IMR-90 (cell line): ENCODE results near the gene CMSS1. TPM values are rescaled to one million over a fixed set of nuclear protein-coding genes. Genes with fewer than 3 reads are reported as not detected.
A peak's percentile ranks its signal among the peaks of the same experiment; 100 is the strongest.

Experiments used
- ATAC-seq: fragments of 200-7000 bp; cut with Tn5 transposase; 2 replicates; pipeline ENCODE4 v1.9.1; 2020; ENCODE audit warnings: low read depth, mild to moderate bottlenecking, moderate library complexity
- BruUV-seq: library from RNA; stranded (reverse); fragments of 400-500 nt; replicated peaks from 2 replicates; lab custom pipeline; 2021; lab: Mats Ljungman, UMichigan
- CTCF ChIA-PET: fragments of 300-600 bp; formaldehyde crosslinking; extraction: SDS; loops from one replicate; lab custom pipeline; 2021; ENCODE audit warnings: antibody characterized with exemption; lab: Yijun Ruan, JAX
- POLR2A ChIA-PET: fragments of 300-600 bp; sonication (Branson Sonifier 250); formaldehyde crosslinking; loops from one replicate; lab custom pipeline; 2022; ENCODE audit warnings: antibody characterized with exemption; ENCODE audit not compliant: unreplicated experiment; lab: Charles Lee
- DNase-seq: peaks from one replicate; pipeline ENCODE4 v3.0.0; 2013
- H2AFZ ChIP-seq: replicated peaks from 2 replicates; pipeline ENCODE3; 2013; ENCODE audit warnings: low read length, mild to moderate bottlenecking; ENCODE audit not compliant: poor library complexity
- H2AK5ac ChIP-seq: 2 replicates; pipeline ENCODE4 v1.6.1; 2013; ENCODE audit warnings: low read depth, low read length, inconsistent platforms
- H2AK9ac ChIP-seq: replicated peaks from 2 replicates; pipeline ENCODE3; 2013; ENCODE audit warnings: mild to moderate bottlenecking, low read depth, low read length, moderate library complexity; ENCODE audit not compliant: poor library complexity
- H2BK120ac ChIP-seq: 2 replicates; pipeline ENCODE4 v1.6.1; 2013; ENCODE audit warnings: low read depth, low read length, inconsistent platforms
- H2BK15ac ChIP-seq: 3 replicates; pipeline ENCODE4 v1.6.1; 2013; ENCODE audit warnings: low read depth, low read length, inconsistent platforms
- H2BK20ac ChIP-seq: 2 replicates; pipeline ENCODE4 v1.6.1; 2013; ENCODE audit warnings: low read depth, mild to moderate bottlenecking, inconsistent platforms, low read length, moderate library complexity
- H2BK5ac ChIP-seq: 2 replicates; pipeline ENCODE4 v1.6.1; 2013; ENCODE audit warnings: mild to moderate bottlenecking, low read depth, low read length, inconsistent platforms; ENCODE audit not compliant: poor library complexity, severe bottlenecking
- H3K14ac ChIP-seq: replicated peaks from 2 replicates; pipeline ENCODE4 v1.6.1; 2013; ENCODE audit warnings: low read depth, low read length, inconsistent platforms
- H3K18ac ChIP-seq: 2 replicates; pipeline ENCODE4 v1.6.1; 2013; ENCODE audit warnings: low read depth, low read length, control low read depth
- H3K23ac ChIP-seq: 2 replicates; pipeline ENCODE4 v1.6.1; 2013; ENCODE audit warnings: low read depth, low read length, inconsistent platforms
- H3K27ac ChIP-seq: 2 replicates; pipeline ENCODE4 v1.5.1; 2013; ENCODE audit warnings: mild to moderate bottlenecking, control low read depth, low read length; ENCODE audit not compliant: insufficient read depth
- H3K27me3 ChIP-seq: 2 replicates; pipeline ENCODE4 v1.6.1; 2013; ENCODE audit warnings: low read length; ENCODE audit not compliant: control insufficient read depth, insufficient read depth
- H3K36me3 ChIP-seq: 2 replicates; pipeline ENCODE4 v1.6.1; 2013; ENCODE audit warnings: low read length, mixed read lengths; ENCODE audit not compliant: control insufficient read depth, insufficient read depth
- H3K4ac ChIP-seq: 2 replicates; pipeline ENCODE4 v1.6.1; 2013; ENCODE audit warnings: low read depth, low read length, inconsistent platforms
- H3K4me1 ChIP-seq: 2 replicates; pipeline ENCODE4 v1.6.1; 2013; ENCODE audit warnings: low read length, mixed read lengths; ENCODE audit not compliant: control insufficient read depth, insufficient read depth
- H3K4me2 ChIP-seq: 2 replicates; pipeline ENCODE4 v1.6.1; 2013; ENCODE audit warnings: low read depth, mild to moderate bottlenecking, control low read depth, low read length, moderate library complexity
- H3K4me3 ChIP-seq: 2 replicates; pipeline ENCODE4 v1.5.1; 2013; ENCODE audit warnings: low read depth, mild to moderate bottlenecking, control low read depth, low read length, moderate library complexity; ENCODE audit not compliant: insufficient read depth
- H3K56ac ChIP-seq: 2 replicates; pipeline ENCODE4 v1.6.1; 2013; ENCODE audit warnings: low read length, inconsistent platforms; ENCODE audit not compliant: insufficient read depth; ENCODE audit errors: extremely low read depth
- H3K79me1 ChIP-seq, 2 experiments: 2 replicates each; pipeline ENCODE4 v1.6.1; 2013; ENCODE audit warnings: low read length in 2 of 2, inconsistent platforms in 1 of 2, low read depth in 1 of 2
- H3K9ac ChIP-seq: 2 replicates; pipeline ENCODE4 v1.6.1; 2013; ENCODE audit warnings: low read depth, low read length, control low read depth
- H3K9me1 ChIP-seq: 2 replicates; pipeline ENCODE4 v1.6.1; 2013; ENCODE audit warnings: low read length, inconsistent platforms; ENCODE audit not compliant: insufficient read depth
- H3K9me3 ChIP-seq: 2 replicates; pipeline ENCODE4 v1.6.1; 2013; ENCODE audit warnings: low read length; ENCODE audit not compliant: control insufficient read depth, insufficient read depth
- H4K20me1 ChIP-seq: 2 replicates; pipeline ENCODE4 v1.6.1; 2013; ENCODE audit warnings: low read length, inconsistent platforms; ENCODE audit not compliant: insufficient read depth
- H4K5ac ChIP-seq: 2 replicates; pipeline ENCODE4 v1.6.1; 2013; ENCODE audit warnings: mild to moderate bottlenecking, low read depth, low read length, control low read depth
- H4K8ac ChIP-seq, 2 experiments: 2 replicates each; pipeline ENCODE4 v1.6.1; 2013; ENCODE audit warnings: low read depth in 2 of 2, low read length in 2 of 2, control low read depth in 1 of 2, inconsistent platforms in 1 of 2
- H4K91ac ChIP-seq: 2 replicates; pipeline ENCODE4 v1.6.1; 2013; ENCODE audit warnings: low read depth, low read length, inconsistent platforms; ENCODE audit not compliant: insufficient read depth
- BHLHE40 ChIP-seq: fragments of 150-350 bp; IDR thresholded peaks from 2 replicates; pipeline ENCODE4 v1.6.1; 2016; ENCODE audit warnings: mild to moderate bottlenecking, low read depth, low read length
- CEBPB ChIP-seq: IDR thresholded peaks from 2 replicates; pipeline ENCODE4 v1.6.1; 2012; ENCODE audit warnings: low read depth, low read length, improper control_type of control experiment
- MAZ ChIP-seq: IDR thresholded peaks from 2 replicates; pipeline ENCODE4 v1.6.1; 2012; ENCODE audit warnings: low read depth, mild to moderate bottlenecking, low read length, improper control_type of control experiment, moderate library complexity, borderline replicate concordance
- WGBS, 2 experiments: methylation state at CpG; one replicate each; pipeline versions ENCODE4 v1.1.5 to v1.1.7; 2013; ENCODE audit warnings: missing lambda C conversion rate in 2 of 2; ENCODE audit not compliant: insufficient read length in 1 of 2; ENCODE audit errors: extremely low coverage in 2 of 2; 5-methylcytosine and 5-hydroxymethylcytosine counted together
- dilution Hi-C: fragments of 300-500 bp; cut with HindIII; formaldehyde crosslinking; loops from one replicate; pipeline ENCODE4 v1.14.3; 2018; ENCODE audit warnings: low sequenced_read_pairs; ENCODE audit not compliant: unreplicated experiment
- in situ Hi-C: fragments of 300-500 bp; cut with MboI; formaldehyde crosslinking; loops from 3 replicates; pipeline ENCODE4 v1.14.3; 2019; ENCODE audit warnings: low sequenced_read_pairs, inconsistent platforms, mixed read lengths
- intact Hi-C: fragments of 100-400 bp; cut with micrococcal nuclease; formaldehyde crosslinking; loops from 2 replicates; pipeline ENCODE4 v1.10.0; 2022
- polyA plus RNA-seq, 3 experiments: library from polyadenylated mRNA; depleted of rRNA; stranded (reverse); fragments of >200 nt; gene quantifications; 2 replicates each; pipeline ENCODE4 v1.2.3, GENCODE V29; 2012; ENCODE audit warnings: low replicate concordance in 1 of 3
- total RNA-seq: library from RNA; depleted of rRNA; stranded (reverse); fragments of >200 nt; gene quantifications from 2 replicates; pipeline ENCODE4 v1.2.3, GENCODE V29; 2012
- TF ChIP-seq, protein P1 (sequence below): conservative IDR thresholded peaks from 2 replicates; pipeline ENCODE4 v1.5.1; 2012; ENCODE audit warnings: mild to moderate bottlenecking, low read depth, low read length, improper control_type of control experiment

The CMSS1 gene
- total and polyA plus RNA-seq, 2 of the 4 experiments (the other 2 are of a cell fraction) = 12.5 to 13.6 TPM

DNA sequence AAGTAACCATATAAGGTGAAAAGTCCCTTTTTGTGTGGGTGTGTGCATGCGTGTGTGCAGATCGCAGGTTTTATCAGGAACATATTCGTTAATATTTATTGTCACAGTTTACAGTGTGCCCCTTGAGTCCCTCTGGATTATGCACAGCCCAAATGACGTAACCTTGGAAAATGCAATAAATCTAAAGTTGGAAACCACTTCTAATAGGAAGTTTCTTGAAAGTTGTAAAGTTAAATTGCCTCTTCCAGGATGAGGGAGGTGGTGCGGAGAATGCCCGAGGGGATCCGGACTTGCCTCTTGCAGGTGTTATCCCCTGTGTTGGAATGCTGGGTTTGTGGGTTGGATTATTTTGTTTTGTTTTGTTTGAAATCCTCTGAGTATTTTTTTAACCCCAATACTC, 143.3 kb downstream of the CMSS1 start (continued):
- TF ChIP-seq, protein P1, sequence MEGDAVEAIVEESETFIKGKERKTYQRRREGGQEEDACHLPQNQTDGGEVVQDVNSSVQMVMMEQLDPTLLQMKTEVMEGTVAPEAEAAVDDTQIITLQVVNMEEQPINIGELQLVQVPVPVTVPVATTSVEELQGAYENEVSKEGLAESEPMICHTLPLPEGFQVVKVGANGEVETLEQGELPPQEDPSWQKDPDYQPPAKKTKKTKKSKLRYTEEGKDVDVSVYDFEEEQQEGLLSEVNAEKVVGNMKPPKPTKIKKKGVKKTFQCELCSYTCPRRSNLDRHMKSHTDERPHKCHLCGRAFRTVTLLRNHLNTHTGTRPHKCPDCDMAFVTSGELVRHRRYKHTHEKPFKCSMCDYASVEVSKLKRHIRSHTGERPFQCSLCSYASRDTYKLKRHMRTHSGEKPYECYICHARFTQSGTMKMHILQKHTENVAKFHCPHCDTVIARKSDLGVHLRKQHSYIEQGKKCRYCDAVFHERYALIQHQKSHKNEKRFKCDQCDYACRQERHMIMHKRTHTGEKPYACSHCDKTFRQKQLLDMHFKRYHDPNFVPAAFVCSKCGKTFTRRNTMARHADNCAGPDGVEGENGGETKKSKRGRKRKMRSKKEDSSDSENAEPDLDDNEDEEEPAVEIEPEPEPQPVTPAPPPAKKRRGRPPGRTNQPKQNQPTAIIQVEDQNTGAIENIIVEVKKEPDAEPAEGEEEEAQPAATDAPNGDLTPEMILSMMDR = no peak

DNA sequence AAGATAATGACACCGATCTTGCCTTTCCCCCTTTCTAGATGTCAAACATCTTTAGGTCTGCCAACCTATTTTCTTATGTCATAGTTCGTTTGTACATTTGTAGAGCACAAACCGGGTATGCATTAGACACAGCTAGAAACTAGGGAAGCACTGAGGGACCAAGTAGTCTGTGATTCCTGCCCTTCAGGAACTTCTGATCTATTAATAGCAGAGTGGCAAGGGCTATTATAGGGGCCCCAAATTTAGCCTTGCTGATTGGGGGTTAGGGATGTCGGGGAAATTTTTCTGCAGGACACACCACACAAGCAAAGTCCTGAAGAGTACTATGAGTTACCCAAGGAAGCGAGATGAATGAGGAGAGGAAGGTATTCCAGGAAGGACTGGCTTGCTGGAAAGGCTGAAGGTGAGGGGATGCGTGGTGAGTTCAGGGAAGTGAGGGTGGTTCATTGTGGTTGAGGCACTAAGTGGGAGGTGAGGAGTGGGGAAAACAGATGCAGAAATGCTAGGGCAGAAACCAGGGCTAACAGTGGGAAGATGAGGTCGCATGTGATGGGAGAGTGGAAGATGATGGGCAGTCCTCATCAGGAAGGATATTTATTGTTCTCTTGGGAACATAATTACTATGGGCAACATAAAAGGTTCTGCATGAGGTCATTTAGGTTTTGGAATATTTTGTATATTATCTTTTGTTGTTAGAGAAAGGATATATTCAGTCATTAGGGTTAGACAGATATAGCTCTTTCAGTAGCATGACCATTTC, 144.3 kb downstream of the CMSS1 start:
- Histone ChIP-seq H3K9me1 (peaks cover 9% of the 10 kb centered on the region), H2AK9ac (no peak overlapping the region), H3K4me1 (peaks cover 17% of the 10 kb centered on the region), H3K14ac (peak overlapping the region; percentile 91), H3K79me1 (peaks cover 18 to 27% of the 10 kb centered on the region in 2 experiments), H3K4me2 (no peak overlapping the region), H3K9me3 (no peaks in the 10 kb centered on the region), H3K9ac (no peak overlapping the region), H3K56ac (no peak overlapping the region), H4K8ac (peak overlapping the region; percentile 78 to 92), H4K91ac (peak overlapping the region; percentile 94), H2BK5ac (peak overlapping the region; percentile 88), H3K4me3 (no peak overlapping the region), H3K27me3 (no peaks in the 10 kb centered on the region), H2BK20ac (peak overlapping the region; percentile 97), H2AK5ac (peak overlapping the region; percentile 100), H3K18ac (peak overlapping the region; percentile 68), H2BK15ac (peak overlapping the region; percentile 98), H4K20me1 (no peaks in the 10 kb centered on the region), H3K4ac (peak overlapping the region; percentile 97), H3K36me3 (no peaks in the 10 kb centered on the region), H2BK120ac (peak overlapping the region; percentile 90), H2AFZ (peak overlapping the region; percentile 4), H3K23ac (peak overlapping the region; percentile 70), H3K27ac (peak overlapping the region; percentile 83), H4K5ac (peak overlapping the region; percentile 81)
- WGBS, 2 experiments = 100% methylated on average over 3 of the region's 7 CpGs; no CpG with 5 or more reads in 1 of the 2 experiments
- ChIA-PET POLR2A (no interaction called here), CTCF (interaction anchor here (1.2 kb wide), 1 partner anchor 119 kb away, joined by 3 read pairs; no protein-coding TSS in a partner anchor)
- in situ Hi-C loops (loop anchor here (25.0 kb wide), 1 partner anchor 100 kb away; no protein-coding TSS in a partner anchor), intact Hi-C loops (loop anchor here (1.0 kb wide), 1 partner anchor 86 kb away; no protein-coding TSS in a partner anchor), dilution Hi-C loops (no loop called here)
- no TSS peak for BruUV-seq
- no peak for DNase-seq
- no peak for ATAC-seq
- no peak for TF ChIP-seq BHLHE40
- TF ChIP-seq CEBPB = no peak
- TF ChIP-seq MAZ = no peak
